GM19193 (cell line): ENCODE results near the gene MANSC4.

Experiments
- POLR2A ChIP-seq: IDR thresholded peaks from 4 replicates; pipeline ENCODE4 v1.6.1; 2011; ENCODE audit not compliant: insufficient read depth, insufficient read length; ENCODE audit errors: extremely low read depth

Gene MANSC4

GRCh38 chr12:27808841-27809240 lies 28.8 kb upstream of the MANSC4 start:
- no peak for TF ChIP-seq POLR2A

GRCh38 chr12:27807063-27807703 lies 27.1 kb upstream of the MANSC4 start:
- no peak for TF ChIP-seq POLR2A

DNA sequence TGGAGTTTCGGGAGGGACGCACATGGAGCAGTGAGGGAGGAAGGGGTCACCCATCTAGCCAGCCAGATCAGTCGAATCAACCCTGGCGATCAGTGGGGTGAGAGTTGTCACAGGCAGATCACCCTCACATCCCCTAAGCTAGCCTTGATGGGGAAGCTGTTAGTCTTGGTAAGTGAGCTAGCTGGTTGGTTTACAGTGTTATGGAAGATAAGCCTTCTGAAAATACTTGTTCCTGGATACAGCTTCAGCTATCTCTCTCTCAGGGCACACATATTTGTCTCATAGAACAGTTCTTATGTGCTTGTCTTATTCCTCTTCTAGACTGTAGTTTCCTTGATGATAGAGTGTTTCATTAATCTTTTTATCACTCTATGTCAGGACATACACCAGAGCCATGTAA lies 26.2 kb upstream of the MANSC4 start:
- no peak for TF ChIP-seq POLR2A

DNA sequence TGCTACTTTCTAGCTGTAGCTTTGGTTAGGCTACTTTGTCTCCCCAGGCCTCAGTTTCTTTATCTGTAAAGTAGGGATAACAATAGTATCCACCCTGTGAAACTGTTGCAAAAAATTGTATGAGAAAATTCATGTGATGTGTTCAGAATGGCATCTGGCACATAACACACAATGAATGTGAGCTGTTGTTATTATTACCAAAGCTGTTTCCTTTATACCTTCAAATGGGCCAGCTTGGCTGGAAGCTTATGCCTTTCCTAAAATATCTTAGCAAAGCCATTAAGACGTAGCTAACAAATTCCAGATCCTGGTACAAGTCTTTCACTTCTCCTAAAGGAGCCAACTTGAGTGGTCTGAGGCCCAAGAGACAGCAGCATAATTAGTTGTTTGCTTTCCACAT lies 25.2 kb upstream of the MANSC4 start:
- no peak for TF ChIP-seq POLR2A

DNA sequence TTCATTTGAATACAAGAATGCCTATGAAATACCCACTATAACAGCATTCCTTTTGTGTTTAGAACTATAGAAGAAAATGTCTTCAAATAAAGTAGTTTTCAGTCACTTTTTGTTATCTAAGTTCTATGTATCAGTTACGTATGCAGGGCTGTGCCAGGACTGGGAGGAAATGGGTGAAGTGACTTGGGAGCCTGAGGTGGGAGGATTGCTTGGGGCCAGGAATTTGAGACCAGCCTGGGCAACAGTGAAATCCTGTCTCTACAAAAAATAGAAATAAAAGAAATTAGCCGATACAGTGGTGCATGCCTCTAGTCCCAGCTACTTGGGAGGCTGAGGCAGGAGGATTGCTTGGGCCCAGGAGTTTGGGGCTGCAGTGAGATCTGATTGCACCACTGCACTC lies 22.9 kb upstream of the MANSC4 start:
- no peak for TF ChIP-seq POLR2A

GRCh38 chr12:27802511-27802910 lies 22.5 kb upstream of the MANSC4 start:
- TF ChIP-seq POLR2A: no peak

- TF ChIP-seq POLR2A: no peak
Observed at GRCh38 chr12:27801630-27802029, 21.6 kb upstream of the MANSC4 start.

DNA sequence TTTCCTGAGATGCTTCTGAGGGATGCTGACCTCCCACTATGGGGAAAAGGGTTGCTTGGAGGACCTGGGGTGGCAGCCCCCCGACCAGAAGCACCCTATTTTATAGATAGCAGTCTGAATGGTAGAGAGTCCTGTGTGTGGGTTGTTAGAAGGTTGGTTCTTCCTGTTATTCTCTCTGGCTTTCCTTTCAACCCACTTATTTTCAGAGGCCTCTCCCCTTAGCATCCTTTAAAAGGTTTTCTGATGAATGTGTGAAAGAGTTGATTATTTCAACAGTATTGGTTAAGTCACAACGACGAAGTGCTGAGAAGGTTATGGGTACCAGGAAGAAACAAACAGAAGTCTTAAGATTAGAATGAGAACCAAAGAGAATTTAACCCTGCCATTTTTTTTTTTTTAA lies 20.8 kb upstream of the MANSC4 start:
- no peak for TF ChIP-seq POLR2A

GRCh38 chr12:27797301-27798025 lies 17.4 kb upstream of the MANSC4 start:
- TF ChIP-seq POLR2A: no peak

DNA sequence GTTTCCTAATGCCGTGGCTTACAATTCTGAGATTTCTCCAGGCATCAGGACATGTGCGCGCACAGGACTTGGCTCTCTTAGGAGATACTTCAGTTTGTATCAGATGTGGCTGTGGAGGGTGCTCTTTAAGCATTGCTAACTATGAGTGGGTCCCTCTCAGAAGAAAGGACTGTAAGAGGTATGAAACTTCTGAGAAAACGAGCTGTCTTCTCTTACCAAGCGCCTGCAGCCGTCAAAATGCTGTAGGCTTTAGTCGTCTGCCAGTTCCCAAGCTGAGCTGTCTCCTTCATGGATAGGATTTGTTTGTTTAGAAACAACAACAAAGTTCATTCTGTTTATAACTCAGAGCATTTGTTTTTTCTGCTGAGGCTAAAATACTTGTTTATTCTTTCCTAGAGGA lies 16.1 kb upstream of the MANSC4 start:
- TF ChIP-seq POLR2A: no peak

DNA sequence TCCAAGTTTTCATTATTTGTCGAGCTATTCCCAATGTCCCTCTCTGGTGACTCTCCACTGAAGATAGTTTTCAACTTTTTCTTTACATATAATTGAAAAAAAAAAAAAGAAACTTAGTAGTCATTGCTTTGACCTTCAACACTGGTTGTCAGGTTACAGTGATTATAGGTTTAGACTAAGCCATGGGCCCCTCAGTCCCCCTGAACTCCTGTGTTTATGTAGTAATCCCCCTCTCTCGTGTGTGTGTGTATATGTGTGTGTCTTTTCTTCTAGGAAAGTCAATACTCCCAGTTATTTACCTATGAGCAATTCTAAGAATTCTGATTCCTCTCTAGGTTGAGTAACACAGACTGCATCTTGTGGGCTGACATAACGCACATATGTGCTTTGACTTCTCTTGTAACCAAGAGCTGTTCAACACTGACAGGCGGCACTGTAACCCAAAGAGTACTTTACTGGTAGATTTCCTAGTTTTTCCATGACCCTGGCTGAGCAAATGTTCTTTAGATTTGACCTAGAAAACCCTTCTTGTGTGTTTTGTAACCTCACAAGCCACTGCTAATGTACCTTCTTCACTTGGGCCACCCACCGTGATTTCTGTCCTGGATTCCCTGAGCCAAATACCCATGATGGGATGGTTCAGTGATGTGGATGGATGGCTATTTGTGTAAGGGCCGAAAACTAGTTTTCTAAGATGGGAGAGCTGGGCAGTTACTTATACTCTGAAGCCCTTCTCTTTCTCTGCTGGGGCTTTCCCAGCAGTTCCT lies 15.0 kb upstream of the MANSC4 start:
- TF ChIP-seq POLR2A: no peak

DNA sequence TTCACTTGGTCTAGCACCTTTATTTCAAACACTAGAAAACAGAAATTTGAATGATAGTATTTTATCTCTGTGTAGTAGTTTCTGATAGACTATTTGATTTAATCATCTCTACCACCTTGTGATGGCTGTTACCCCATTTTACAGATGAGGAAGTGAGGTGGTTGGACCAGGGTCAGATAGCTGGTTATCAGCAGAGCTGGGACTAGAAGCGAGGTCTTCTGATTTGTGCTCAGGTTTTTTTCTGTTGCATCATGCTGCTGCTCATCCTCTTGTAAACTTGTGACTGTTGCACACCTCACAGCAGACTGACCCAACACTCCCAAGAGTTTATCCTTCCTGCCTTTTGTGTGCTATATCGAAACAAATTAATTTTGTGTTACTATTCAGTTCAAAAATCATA lies 10.1 kb upstream of the MANSC4 start:
- no peak for TF ChIP-seq POLR2A

GRCh38 chr12:27787559-27787958 lies 7.5 kb upstream of the MANSC4 start:
- TF ChIP-seq POLR2A: no peak

GRCh38 chr12:27785882-27786570 lies 6.0 kb upstream of the MANSC4 start:
- no peak for TF ChIP-seq POLR2A

GRCh38 chr12:27782481-27782880 lies 2.4 kb upstream of the MANSC4 start:
- TF ChIP-seq POLR2A: no peak
